ENCODE measurements around the gene ZFYVE19. TPM values are rescaled to one million over a fixed set of nuclear protein-coding genes. Genes with fewer than 3 reads are reported as not detected.
A peak's percentile ranks its signal among the peaks of the same experiment; 100 is the strongest.

The ZFYVE19 gene
- total and polyA plus RNA-seq, 2 of the 13 experiments (the other 11 are each of a cell fraction or from before 2014, with no cell fraction given): 23.3 to 44.0 TPM

DNA sequence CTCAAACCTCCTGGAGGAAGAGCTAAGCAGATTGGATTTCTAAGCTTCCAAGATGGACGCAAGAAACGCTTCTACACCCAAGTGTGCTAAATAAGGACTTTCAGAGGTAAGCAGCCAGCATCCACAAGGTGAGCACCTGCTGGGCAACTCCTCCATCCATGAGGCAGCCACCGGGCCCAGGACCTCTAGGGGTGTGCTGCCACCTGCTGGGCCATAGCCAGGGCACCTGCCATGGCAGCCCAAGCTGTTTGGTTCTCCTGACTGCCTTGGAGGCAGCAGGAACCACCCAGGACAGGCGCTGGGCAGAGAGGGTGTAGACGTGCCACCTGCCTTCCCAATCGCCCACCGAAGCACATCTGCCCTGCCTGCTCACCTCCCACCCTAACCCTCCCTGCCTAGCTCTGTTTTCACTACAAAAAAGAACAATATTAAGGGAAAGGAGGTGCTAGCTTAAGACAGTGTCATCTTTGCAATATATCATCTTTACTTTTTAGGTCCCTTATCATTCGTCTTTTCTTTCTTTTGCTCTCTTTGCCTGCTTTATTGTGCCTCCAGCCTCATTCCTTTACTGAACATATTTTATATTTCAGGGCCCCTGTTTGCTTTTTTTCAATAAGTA, 24.2 kb upstream of the ZFYVE19 start (continued):
- TF ChIP-seq, protein P1, sequence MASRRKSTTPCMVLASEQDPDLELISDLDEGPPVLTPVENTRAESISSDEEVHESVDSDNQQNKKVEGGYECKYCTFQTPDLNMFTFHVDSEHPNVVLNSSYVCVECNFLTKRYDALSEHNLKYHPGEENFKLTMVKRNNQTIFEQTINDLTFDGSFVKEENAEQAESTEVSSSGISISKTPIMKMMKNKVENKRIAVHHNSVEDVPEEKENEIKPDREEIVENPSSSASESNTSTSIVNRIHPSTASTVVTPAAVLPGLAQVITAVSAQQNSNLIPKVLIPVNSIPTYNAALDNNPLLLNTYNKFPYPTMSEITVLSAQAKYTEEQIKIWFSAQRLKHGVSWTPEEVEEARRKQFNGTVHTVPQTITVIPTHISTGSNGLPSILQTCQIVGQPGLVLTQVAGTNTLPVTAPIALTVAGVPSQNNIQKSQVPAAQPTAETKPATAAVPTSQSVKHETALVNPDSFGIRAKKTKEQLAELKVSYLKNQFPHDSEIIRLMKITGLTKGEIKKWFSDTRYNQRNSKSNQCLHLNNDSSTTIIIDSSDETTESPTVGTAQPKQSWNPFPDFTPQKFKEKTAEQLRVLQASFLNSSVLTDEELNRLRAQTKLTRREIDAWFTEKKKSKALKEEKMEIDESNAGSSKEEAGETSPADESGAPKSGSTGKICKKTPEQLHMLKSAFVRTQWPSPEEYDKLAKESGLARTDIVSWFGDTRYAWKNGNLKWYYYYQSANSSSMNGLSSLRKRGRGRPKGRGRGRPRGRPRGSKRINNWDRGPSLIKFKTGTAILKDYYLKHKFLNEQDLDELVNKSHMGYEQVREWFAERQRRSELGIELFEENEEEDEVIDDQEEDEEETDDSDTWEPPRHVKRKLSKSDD (CRISPR knock-in tag; IDR thresholded peaks at IDR 0.05; ENCODE audit: low read depth): no peak
- TF ChIP-seq, protein P2, sequence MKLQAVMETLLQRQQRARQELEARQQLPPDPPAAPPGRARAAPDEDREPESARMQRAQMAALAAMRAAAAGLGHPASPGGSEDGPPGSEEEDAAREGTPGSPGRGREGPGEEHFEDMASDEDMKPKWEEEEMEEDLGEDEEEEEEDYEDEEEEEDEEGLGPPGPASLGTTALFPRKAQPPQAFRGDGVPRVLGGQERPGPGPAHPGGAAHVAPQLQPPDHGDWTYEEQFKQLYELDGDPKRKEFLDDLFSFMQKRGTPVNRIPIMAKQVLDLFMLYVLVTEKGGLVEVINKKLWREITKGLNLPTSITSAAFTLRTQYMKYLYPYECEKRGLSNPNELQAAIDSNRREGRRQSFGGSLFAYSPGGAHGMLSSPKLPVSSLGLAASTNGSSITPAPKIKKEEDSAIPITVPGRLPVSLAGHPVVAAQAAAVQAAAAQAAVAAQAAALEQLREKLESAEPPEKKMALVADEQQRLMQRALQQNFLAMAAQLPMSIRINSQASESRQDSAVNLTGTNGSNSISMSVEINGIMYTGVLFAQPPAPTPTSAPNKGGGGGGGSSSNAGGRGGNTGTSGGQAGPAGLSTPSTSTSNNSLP (IDR thresholded peaks at IDR 0.05; ENCODE audit: low read depth, low read length): no peak
- TF ChIP-seq JARID2 (CRISPR knock-in tag; IDR thresholded peaks at IDR 0.05; ENCODE audit: insufficient replicate concordance): no peak
- TF ChIP-seq ZFY (CRISPR knock-in tag; IDR thresholded peaks at IDR 0.05): no peak
- no peak for TF ChIP-seq NFATC3 (CRISPR knock-in tag; IDR thresholded peaks at IDR 0.05)
- no peak for TF ChIP-seq ZSCAN29 (CRISPR knock-in tag; conservative IDR thresholded peaks at IDR 0.05)
- TF ChIP-seq PRMT3 (CRISPR knock-in tag; IDR thresholded peaks at IDR 0.05; ENCODE audit: borderline replicate concordance, low read depth): no peak
- TF ChIP-seq, protein P3, sequence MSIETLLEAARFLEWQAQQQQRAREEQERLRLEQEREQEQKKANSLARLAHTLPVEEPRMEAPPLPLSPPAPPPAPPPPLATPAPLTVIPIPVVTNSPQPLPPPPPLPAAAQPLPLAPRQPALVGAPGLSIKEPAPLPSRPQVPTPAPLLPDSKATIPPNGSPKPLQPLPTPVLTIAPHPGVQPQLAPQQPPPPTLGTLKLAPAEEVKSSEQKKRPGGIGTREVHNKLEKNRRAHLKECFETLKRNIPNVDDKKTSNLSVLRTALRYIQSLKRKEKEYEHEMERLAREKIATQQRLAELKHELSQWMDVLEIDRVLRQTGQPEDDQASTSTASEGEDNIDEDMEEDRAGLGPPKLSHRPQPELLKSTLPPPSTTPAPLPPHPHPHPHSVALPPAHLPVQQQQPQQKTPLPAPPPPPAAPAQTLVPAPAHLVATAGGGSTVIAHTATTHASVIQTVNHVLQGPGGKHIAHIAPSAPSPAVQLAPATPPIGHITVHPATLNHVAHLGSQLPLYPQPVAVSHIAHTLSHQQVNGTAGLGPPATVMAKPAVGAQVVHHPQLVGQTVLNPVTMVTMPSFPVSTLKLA (IDR thresholded peaks at IDR 0.05): no peak
- TF ChIP-seq KDM5B (CRISPR knock-in tag; IDR thresholded peaks at IDR 0.05; ENCODE audit: borderline replicate concordance): peak; percentile 36; the same call in 1 of the 2 replicates
- TF ChIP-seq RFX3 (CRISPR knock-in tag; IDR thresholded peaks at IDR 0.05): no peak
- no peak for TF ChIP-seq ZNF749 (CRISPR knock-in tag; IDR thresholded peaks at IDR 0.05; ENCODE audit: borderline replicate concordance)
- TF ChIP-seq DPF2 (CRISPR knock-in tag; IDR thresholded peaks at IDR 0.05; ENCODE audit: borderline replicate concordance, low read depth): no peak
- TF ChIP-seq NFYB (CRISPR knock-in tag; IDR thresholded peaks at IDR 0.05): no peak
- TF ChIP-seq TAF1 (CRISPR knock-in tag; IDR thresholded peaks at IDR 0.05): no peak
- no peak for TF ChIP-seq ONECUT2 (CRISPR knock-in tag; IDR thresholded peaks at IDR 0.05)
- TF ChIP-seq ZFP36L2 (CRISPR knock-in tag; IDR thresholded peaks at IDR 0.05): no peak
- TF ChIP-seq, protein P4, sequence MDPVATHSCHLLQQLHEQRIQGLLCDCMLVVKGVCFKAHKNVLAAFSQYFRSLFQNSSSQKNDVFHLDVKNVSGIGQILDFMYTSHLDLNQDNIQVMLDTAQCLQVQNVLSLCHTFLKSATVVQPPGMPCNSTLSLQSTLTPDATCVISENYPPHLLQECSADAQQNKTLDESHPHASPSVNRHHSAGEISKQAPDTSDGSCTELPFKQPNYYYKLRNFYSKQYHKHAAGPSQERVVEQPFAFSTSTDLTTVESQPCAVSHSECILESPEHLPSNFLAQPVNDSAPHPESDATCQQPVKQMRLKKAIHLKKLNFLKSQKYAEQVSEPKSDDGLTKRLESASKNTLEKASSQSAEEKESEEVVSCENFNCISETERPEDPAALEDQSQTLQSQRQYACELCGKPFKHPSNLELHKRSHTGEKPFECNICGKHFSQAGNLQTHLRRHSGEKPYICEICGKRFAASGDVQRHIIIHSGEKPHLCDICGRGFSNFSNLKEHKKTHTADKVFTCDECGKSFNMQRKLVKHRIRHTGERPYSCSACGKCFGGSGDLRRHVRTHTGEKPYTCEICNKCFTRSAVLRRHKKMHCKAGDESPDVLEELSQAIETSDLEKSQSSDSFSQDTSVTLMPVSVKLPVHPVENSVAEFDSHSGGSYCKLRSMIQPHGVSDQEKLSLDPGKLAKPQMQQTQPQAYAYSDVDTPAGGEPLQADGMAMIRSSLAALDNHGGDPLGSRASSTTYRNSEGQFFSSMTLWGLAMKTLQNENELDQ (CRISPR knock-in tag; IDR thresholded peaks at IDR 0.05; ENCODE audit: borderline replicate concordance): peak; percentile 52; the same call in 1 of the 2 replicates
- TF ChIP-seq ZNF543 (CRISPR knock-in tag; IDR thresholded peaks at IDR 0.05): no peak
- TF ChIP-seq, protein P5, sequence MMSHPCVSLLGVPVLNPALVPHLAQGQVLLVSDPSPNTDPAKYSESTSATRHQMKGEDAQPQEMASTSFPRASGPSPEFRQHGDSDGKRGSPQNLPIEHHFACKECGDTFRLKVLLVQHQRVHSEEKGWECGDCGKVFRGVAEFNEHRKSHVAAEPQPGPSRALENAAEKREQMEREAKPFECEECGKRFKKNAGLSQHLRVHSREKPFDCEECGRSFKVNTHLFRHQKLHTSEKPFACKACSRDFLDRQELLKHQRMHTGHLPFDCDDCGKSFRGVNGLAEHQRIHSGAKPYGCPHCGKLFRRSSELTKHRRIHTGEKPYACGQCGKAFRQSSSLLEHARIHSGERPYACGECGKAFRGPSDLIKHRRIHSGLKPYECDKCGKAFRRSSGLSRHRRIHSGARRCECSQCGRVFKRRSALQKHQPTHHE (CRISPR knock-in tag; IDR thresholded peaks at IDR 0.05; ENCODE audit: borderline replicate concordance): no peak
- TF ChIP-seq GATAD2A (CRISPR knock-in tag; IDR thresholded peaks at IDR 0.05): peak; percentile 63
- TF ChIP-seq KLF11 (CRISPR knock-in tag; IDR thresholded peaks at IDR 0.05): peak; percentile 65; the same call in 1 of the 2 replicates

Data from HepG2 (cell line).